Cardiac muscle cell (in vitro differentiated cells and primary cell): ENCODE results near the gene HAS3. TPM values are rescaled to one million over a fixed set of nuclear protein-coding genes. Genes with fewer than 3 reads are reported as not detected.

Experiments
- DNase-seq, 2 donors: peaks; one replicate each; pipeline versions ENCODE4 v3.0.0 to v3.0.0-alpha.2; 2010 to 2017; ENCODE audit warnings: low read depth in 1 of 2, low spot score in 1 of 2
- H3K27ac ChIP-seq: fragments of 200-600 bp; sonication (generic); 2 replicates; pipeline ENCODE4 v1.5.1; 2016
- H3K27me3 ChIP-seq: fragments of 200-600 bp; sonication (generic); 2 replicates; pipeline ENCODE4 v1.6.0; 2016; ENCODE audit warnings: control low read depth
- H3K36me3 ChIP-seq: fragments of 200-600 bp; sonication (generic); 2 replicates; pipeline ENCODE4 v1.5.1; 2016; ENCODE audit warnings: control low read depth
- H3K4me1 ChIP-seq: fragments of 200-600 bp; sonication (generic); 2 replicates; pipeline ENCODE4 v1.8.1; 2017; ENCODE audit warnings: low read depth, mild to moderate bottlenecking, mixed run types
- H3K4me3 ChIP-seq: fragments of 200-600 bp; sonication (generic); 2 replicates; pipeline ENCODE4 v1.5.1; 2016; ENCODE audit warnings: mild to moderate bottlenecking
- H3K9me3 ChIP-seq: fragments of 200-600 bp; sonication (generic); 2 replicates; pipeline ENCODE4 v1.5.1; 2017; ENCODE audit warnings: low read depth, mild to moderate bottlenecking, control low read depth
- CTCF ChIP-seq: IDR thresholded peaks from 2 replicates; pipeline ENCODE4 v1.5.1; 2012; ENCODE audit warnings: low read depth, mild to moderate bottlenecking, low read length
- polyA plus RNA-seq: library from polyadenylated mRNA; unstranded; fragments of >200 nt; fragmentation: Nextera tagmentation; extraction: Ambion mirVana; gene quantifications from 2 replicates; pipeline ENCODE4 v1.2.1, GENCODE V29; 2016
- total RNA-seq: library from RNA; depleted of rRNA; stranded (reverse); fragments of >200 nt; gene quantifications from 2 replicates; pipeline ENCODE4 v1.2.3, GENCODE V29; 2016

The HAS3 gene
- total and polyA plus RNA-seq, 2 experiments from 2014 or later, result 0.03 TPM; not detected in 1

- Histone ChIP-seq H3K4me3 (peak overlapping the region; percentile 49), H3K36me3 (no peaks in the 10 kb centered on the region), H3K27ac (no peak overlapping the region), H3K4me1 (no peaks in the 10 kb centered on the region), H3K9me3 (no peaks in the 10 kb centered on the region), H3K27me3 (peaks cover 25% of the 10 kb centered on the region)
- no peak for TF ChIP-seq CTCF
- DNase-seq, result peak in 1 of 2 donors; percentile 24
These were observed 2.8 kb downstream of the HAS3 start for GRCh38 chr16:69108064-69108904.

GRCh38 chr16:69108905-69109252, 3.4 kb downstream of the HAS3 start:
- TF ChIP-seq CTCF, result no peak
- no peak for DNase-seq
- peaks cover 25% of the 10 kb centered on the region for H3K27me3 ChIP-seq
- no peaks in the 10 kb centered on the region for H3K4me1 ChIP-seq
- H3K36me3 ChIP-seq, result no peaks in the 10 kb centered on the region
- H3K9me3 ChIP-seq, result no peaks in the 10 kb centered on the region
- no peak overlapping the region for H3K27ac ChIP-seq
- no peak overlapping the region for H3K4me3 ChIP-seq

GRCh38 chr16:69109486-69110270, 4.2 kb downstream of the HAS3 start:
- no peaks in the 10 kb centered on the region for H3K9me3 ChIP-seq
- H3K4me1 ChIP-seq, result no peaks in the 10 kb centered on the region
- DNase-seq, result no peak
- H3K4me3 ChIP-seq, result no peak overlapping the region
- no peak for TF ChIP-seq CTCF
- H3K27me3 ChIP-seq, result peaks cover 25% of the 10 kb centered on the region
- no peak overlapping the region for H3K27ac ChIP-seq
- no peaks in the 10 kb centered on the region for H3K36me3 ChIP-seq

- Histone ChIP-seq H3K36me3 (no peaks in the 10 kb centered on the region), H3K4me1 (no peaks in the 10 kb centered on the region), H3K9me3 (no peaks in the 10 kb centered on the region), H3K27me3 (peaks cover 25% of the 10 kb centered on the region), H3K27ac (no peak overlapping the region), H3K4me3 (no peak overlapping the region)
- no peak for TF ChIP-seq CTCF
- DNase-seq, result no peak
These were observed 5.0 kb downstream of the HAS3 start for GRCh38 chr16:69110406-69110805.

GRCh38 chr16:69111216-69111875, 5.9 kb downstream of the HAS3 start:
- Histone ChIP-seq H3K9me3 (no peaks in the 10 kb centered on the region), H3K4me3 (no peak overlapping the region), H3K4me1 (no peaks in the 10 kb centered on the region), H3K36me3 (no peaks in the 10 kb centered on the region), H3K27ac (no peak overlapping the region), H3K27me3 (peaks cover 25% of the 10 kb centered on the region)
- no peak for TF ChIP-seq CTCF
- DNase-seq, result no peak
